ENCODE measurements around the gene EPB41L4B.
A peak's percentile ranks its signal among the peaks of the same experiment; 100 is the strongest.
"Not testable (repeated sequence)": the region's sequence is repeated elsewhere in the genome, so short reads cannot be mapped to it uniquely, and the experiment has no call there.

The EPB41L4B gene

DNA sequence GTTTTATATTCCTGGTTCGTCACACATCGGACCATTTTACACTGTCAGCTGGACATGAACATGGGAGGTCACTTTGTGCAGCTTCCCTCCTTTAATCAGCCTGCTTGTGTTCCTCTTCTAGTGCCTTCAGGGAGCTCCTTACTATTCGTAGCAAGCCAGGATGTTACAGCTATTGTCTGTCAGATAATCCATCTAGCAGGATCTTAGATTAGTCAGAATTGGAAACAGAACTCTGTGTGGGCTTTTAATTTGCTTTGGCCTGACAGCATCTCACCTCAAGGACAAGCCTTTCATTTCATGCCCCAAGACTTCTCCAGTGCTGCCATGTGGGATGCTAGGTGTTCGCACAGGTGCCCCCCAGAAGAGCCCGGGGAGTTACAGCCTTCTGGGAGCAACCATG is 30.2 kb upstream of the EPB41L4B start:
- TF ChIP-seq, protein P1, sequence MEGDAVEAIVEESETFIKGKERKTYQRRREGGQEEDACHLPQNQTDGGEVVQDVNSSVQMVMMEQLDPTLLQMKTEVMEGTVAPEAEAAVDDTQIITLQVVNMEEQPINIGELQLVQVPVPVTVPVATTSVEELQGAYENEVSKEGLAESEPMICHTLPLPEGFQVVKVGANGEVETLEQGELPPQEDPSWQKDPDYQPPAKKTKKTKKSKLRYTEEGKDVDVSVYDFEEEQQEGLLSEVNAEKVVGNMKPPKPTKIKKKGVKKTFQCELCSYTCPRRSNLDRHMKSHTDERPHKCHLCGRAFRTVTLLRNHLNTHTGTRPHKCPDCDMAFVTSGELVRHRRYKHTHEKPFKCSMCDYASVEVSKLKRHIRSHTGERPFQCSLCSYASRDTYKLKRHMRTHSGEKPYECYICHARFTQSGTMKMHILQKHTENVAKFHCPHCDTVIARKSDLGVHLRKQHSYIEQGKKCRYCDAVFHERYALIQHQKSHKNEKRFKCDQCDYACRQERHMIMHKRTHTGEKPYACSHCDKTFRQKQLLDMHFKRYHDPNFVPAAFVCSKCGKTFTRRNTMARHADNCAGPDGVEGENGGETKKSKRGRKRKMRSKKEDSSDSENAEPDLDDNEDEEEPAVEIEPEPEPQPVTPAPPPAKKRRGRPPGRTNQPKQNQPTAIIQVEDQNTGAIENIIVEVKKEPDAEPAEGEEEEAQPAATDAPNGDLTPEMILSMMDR (conservative IDR thresholded peaks at IDR 0.05; ENCODE audit: low read depth): no peak
- ChIA-PET CTCF (no interaction called here), POLR2A (ENCODE audit: low non-redundant PET) (no interaction called here)
- no peak for DNase-seq (ENCODE audit: low spot score)
- H3K27ac ChIP-seq: no peak overlapping the region

DNA sequence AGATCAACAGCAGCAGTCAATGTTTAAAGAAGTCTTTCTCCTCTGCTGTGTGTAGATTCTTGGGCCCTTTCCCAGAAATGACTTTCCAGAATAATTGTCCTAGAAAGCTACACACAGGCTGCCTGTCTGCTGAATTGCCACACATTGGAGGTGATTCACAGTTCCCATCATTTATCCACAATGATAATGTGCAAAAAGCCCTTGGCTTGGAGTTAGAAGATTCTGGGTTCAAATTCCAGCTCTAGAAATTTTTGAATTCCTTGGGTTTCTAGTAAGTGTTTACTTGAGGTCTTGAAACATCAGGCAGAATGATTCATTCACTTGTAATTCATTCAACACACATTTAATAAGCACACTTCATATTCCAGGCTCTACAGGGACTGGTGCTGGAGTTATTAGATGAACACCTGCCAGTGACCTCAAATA is 28.6 kb upstream of the EPB41L4B start:
- DNase-seq (ENCODE audit: low spot score): peak; percentile 57
- ChIA-PET CTCF (interaction anchor here (2.0 kb wide), 1 partner anchor 22 kb away, joined by 5 read pairs; no protein-coding TSS in a partner anchor), POLR2A (ENCODE audit: low non-redundant PET) (interaction anchor here (0.6 kb wide), 1 partner anchor 95 kb away, joined by 3 read pairs; no protein-coding TSS in a partner anchor)
- H3K27ac ChIP-seq: no peak overlapping the region
- TF ChIP-seq, protein P1 (conservative IDR thresholded peaks at IDR 0.05; ENCODE audit: low read depth): no peak

DNA sequence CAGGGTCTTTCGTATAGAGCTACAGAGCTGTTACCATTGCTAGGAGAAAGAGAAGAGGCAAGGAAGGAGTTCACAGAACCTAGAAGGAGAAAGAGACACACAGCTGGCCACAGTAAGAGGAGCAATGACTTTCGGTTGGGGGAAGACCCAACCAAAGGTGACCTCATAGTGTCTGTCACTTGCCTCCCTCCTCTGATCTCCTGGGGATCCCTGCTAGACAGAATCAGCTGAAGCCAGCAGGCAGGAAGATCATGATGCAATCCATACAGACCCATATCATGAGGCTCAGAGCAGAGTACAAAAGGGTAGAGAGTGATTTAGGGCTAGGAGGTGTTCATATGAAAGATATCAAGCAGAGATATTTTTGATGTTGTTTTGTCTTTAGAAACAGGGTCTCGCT is 26.0 kb upstream of the EPB41L4B start:
- ChIA-PET POLR2A (ENCODE audit: low non-redundant PET) (no interaction called here), CTCF (interaction anchor here (0.5 to 0.8 kb wide), 3 partner anchors 12 to 427 kb away, joined by 3 to 4 read pairs (median 4); no protein-coding TSS in a partner anchor)
- TF ChIP-seq, protein P1 (conservative IDR thresholded peaks at IDR 0.05; ENCODE audit: low read depth): no peak
- H3K27ac ChIP-seq: no peak overlapping the region
- DNase-seq (ENCODE audit: low spot score): no peak

DNA sequence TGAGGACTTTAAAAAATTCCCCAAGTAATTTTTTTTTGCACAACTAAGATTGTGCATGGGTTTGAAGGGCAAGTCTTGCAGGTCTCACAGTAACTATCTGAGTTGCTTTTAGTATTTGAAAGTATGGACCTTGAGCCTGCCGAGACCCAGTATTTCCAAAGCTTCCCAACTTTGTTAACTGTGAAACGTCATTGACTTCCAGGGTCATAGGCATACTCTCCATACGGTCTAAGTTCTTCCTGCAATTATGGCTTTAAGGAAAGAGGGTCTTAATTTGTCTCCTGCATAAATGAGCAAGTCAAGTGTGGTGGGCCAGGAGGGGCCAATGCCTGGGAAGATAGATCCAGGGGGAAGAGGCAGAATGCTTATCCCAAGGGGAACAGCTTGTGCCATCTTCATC is 24.0 kb upstream of the EPB41L4B start:
- TF ChIP-seq, protein P1 (conservative IDR thresholded peaks at IDR 0.05; ENCODE audit: low read depth): no peak
- no peak for DNase-seq (ENCODE audit: low spot score)
- POLR2A ChIA-PET (ENCODE audit: low non-redundant PET): interaction anchor here (1.1 to 1.3 kb wide), 2 partner anchors 14 to 26 kb away, joined by 3 to 5 read pairs; no protein-coding TSS in a partner anchor
- CTCF ChIA-PET: interaction anchor here (0.6 to 2.0 kb wide), 10 partner anchors 8 to 67 kb away, joined by 3 to 17 read pairs (median 6); no protein-coding TSS in a partner anchor
- H3K27ac ChIP-seq: peak overlapping the region; percentile 78

DNA sequence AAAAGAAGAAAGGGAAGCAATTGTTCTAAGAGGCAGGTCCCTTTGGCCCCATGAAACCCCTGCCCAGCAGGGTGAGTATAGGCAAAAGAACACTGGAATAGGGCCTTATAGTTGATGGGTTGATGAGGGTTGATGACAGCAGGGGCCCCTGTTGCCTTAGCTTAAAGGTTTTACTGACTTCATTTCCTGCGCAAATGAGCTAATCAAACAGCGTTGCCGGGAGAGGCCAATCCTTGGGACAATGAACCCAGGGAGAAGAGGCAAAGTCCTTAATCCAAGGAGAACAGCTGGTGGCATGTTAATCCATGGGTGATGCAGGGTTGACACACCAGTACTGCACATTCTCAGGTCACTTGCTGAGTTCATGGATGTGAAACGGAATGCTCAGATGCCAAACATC is 22.0 kb upstream of the EPB41L4B start:
- CTCF ChIA-PET: interaction anchor here (0.5 to 1.7 kb wide), 3 partner anchors 16 to 463 kb away, joined by 3 to 5 read pairs (median 4); no protein-coding TSS in a partner anchor
- no peak overlapping the region for H3K27ac ChIP-seq
- TF ChIP-seq, protein P1 (conservative IDR thresholded peaks at IDR 0.05; ENCODE audit: low read depth): no peak
- no peak for DNase-seq (ENCODE audit: low spot score)
- POLR2A ChIA-PET (ENCODE audit: low non-redundant PET): no interaction called here

DNA sequence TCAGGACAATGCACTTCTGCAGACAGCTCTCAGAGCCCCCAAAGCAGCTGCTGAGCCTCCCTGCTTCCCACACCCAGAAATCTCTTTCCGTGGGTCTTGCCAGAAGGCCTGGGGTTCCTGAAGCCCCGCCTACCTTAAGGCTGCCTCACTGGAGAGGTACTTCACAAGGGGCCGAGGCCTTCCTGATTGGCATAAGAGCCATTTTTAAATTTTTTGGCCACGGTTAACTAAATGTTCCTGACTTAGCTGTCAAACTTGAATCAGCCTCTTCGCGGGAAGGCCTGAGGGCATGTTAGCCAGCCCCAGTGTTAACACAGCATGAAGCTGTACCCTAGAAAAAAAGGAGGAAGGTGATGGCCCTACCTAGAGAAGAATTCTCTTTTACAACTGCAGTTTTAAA is 20.7 kb upstream of the EPB41L4B start:
- no peak overlapping the region for H3K27ac ChIP-seq
- DNase-seq (ENCODE audit: low spot score): peak; percentile 43
- CTCF ChIA-PET: interaction anchor here (1.7 kb wide), 1 partner anchor 14 kb away, joined by 4 read pairs; no protein-coding TSS in a partner anchor
- TF ChIP-seq, protein P1 (conservative IDR thresholded peaks at IDR 0.05; ENCODE audit: low read depth): no peak
- POLR2A ChIA-PET (ENCODE audit: low non-redundant PET): no interaction called here

DNA sequence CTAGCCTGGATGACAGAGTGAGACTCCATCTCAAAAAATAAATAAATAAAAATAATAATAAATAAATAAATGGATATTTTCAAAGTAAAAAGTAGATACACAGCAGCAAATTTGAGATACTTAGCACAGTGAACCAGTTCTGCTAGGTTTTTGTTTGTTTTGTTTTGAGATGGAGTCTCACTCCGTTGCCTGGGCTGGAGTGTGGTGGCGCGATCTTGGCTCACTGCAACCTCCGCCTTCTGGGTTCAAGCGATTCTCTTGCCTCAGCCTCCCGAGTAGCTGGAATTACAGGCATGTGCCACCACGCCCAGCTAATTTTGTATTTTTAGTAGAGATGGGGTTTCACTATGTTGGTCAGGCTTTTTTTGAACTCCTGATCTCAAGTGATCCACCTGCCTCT is 20.1 kb upstream of the EPB41L4B start:
- POLR2A ChIA-PET (ENCODE audit: low non-redundant PET); CTCF ChIA-PET; H3K27ac ChIP-seq; DNase-seq (ENCODE audit: low spot score): not testable (repeated sequence)
